Activated gamma-delta T cell treated with Interleukin-2 at 50 U/mL for 16 hours (primary cell): ENCODE measurements around the gene FNDC5.

Experiments
- DNase-seq: peaks from one replicate; pipeline ENCODE4 v3.0.0-alpha.2; 2020

The FNDC5 gene

DNA sequence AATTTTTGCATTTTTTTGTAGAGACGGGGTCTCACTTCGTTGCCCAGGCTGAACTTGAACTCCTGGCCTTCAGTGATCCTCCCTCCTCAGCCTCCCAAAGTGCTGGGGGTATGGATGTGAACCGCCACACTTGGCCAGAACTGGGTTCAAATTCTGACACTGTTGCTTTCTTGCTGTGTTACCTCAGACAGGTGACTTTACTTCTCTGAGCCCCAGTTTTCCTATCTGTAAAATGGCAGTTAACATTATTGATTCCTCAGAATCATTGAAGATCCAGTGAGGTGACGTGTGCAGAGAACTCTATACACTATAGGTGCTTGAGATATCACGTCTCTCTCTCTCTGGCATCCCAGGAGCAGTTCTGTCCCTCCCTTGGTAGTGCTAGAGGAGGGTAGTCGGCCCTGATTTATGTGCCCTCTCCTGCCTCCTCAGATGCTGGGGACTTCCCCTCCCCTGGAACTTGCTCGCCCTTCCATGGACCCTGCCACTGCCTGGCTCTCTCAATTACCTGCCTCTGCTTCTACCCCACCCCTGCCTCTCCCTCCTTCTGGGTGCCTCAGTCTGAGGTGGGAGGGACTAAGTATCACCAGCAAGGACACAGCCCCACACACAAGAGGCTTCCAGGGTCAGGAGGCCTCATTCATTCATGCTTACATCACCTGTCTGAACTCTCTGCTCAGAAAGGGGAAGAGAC, 12.8 kb upstream of the FNDC5 start:
- DNase-seq, result no peak

DNA sequence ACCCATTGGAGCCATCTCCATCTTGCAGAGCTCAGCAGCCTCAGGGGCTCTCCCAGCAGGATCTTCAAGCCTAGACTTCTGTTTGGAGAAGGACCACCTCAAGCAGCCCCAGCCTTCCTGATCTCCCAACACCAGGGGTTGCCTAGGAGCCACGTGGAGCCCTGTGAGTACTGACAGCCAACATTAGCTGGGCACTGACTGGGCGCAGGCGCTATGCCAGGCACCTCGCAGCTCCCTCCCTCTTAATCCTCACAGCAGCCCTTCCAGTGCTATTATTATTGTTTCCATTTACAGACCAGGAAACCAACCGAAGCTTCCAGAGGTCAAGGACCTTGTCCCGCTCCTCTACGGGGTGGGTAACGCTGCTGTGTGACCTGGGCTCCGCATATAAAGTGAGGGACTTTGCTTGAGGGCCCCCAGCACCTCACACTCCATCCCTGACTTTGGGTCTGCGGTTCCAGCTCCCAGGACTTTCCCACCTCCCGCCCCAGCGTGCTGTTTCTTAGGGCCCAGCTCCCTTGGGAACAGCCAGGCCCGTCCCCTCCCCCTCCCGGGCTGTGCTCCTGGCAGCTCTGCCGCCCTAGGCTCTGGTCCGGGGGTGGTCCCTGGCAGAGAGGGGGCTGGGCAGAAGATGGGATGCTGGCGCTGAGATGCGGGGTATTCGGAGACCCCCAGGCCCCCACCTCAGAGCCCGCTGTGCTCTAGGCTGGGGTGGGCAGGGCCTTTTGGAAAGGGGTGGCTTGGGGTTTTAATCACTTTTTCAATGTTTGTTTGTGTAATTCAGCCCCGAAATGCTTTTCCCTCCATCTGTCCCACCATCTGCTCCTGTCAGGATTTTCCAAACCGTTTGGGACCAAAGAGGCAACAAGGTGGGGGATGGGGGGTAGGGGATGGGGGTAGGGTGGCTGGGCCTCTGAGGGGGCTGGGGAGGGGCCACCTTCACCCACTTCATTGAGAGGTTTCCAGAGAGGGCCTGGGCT, 11.4 kb upstream of the FNDC5 start:
- DNase-seq, result no peak

DNA sequence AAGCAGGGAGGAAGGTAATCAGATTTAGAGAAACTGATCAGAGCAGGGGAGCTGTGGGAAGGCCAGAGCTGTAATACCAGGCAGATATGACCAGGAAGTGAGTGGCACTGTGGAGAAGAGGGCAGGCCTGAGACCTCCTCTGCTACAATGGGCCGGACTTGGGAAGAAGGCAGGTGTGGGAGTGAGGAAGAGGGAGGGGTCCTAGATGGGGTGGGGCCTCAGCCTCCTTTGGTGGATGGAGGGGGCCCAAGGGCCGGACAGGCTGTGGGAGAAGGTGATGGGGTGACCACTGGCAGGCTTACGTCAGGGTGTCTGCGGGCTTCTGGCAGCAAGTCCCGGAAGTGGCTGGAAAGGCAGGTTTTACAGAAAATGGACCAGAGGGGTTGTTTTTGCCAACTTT, 10.6 kb upstream of the FNDC5 start:
- no peak for DNase-seq

- DNase-seq, result no peak
These were observed 7.9 kb upstream of the FNDC5 start for GRCh38 chr1:32878637-32879041.

DNA sequence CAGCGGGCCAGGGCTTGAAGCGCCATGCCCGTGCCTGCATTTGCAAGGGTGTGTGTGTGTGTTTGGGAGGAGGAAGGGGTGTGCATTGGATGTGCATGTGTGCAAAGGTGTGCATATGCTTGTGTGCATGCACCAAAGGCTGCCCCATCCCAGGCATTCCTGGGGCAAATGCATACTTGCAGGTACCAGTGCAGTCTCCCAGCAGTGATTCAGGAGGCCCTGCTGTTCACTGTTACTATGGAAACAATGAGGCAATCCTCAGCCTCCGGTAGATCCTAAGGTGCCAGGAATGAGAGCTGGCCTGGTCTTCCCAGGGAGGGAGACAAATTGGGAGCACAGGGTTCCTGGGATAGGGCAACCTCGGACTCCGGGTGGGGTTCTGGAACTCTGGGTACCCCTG, 7.5 kb upstream of the FNDC5 start:
- no peak for DNase-seq

DNA sequence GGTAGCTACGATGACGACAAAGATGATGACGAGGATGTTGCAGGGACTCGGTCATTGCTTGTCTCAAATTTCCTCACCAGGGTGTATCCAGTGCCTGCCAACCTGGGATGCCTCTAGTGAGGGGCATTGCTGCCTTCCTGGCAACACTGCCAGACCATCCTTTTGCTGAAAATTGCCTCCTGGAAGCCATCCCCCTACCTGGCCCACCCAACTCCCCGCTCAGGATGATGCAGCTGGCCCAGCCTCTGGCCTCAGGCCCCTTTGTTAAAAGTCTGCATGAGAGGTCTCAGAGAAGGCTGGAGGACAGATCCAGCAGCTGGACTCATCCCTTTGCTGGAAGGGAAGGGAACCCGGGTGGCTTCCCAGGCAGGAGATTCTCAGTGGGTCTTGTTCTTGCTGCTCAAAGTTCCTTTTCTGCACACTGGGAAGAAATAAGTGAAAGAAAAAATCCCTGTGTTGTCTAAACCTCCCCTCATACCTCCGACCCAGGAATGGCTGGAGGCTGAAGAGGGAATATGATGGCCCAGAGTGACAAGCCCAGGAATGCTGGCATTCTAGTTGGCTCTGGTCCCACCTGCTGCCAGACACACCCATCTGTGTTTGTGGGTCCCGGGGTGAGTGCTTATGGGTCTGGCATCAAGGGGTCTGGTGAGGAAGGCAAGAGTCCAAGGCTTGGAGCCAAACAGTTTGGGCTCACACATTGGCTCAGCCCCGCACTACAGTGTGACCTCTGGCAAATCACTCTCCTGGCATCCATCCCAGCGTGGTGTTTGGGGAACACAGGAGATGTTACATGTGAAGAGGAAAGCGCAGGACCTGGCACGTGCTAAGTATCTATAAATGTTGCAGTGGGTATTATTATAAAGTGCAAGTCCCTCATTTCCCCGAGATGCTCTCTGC, 6.7 kb upstream of the FNDC5 start:
- no peak for DNase-seq

DNA sequence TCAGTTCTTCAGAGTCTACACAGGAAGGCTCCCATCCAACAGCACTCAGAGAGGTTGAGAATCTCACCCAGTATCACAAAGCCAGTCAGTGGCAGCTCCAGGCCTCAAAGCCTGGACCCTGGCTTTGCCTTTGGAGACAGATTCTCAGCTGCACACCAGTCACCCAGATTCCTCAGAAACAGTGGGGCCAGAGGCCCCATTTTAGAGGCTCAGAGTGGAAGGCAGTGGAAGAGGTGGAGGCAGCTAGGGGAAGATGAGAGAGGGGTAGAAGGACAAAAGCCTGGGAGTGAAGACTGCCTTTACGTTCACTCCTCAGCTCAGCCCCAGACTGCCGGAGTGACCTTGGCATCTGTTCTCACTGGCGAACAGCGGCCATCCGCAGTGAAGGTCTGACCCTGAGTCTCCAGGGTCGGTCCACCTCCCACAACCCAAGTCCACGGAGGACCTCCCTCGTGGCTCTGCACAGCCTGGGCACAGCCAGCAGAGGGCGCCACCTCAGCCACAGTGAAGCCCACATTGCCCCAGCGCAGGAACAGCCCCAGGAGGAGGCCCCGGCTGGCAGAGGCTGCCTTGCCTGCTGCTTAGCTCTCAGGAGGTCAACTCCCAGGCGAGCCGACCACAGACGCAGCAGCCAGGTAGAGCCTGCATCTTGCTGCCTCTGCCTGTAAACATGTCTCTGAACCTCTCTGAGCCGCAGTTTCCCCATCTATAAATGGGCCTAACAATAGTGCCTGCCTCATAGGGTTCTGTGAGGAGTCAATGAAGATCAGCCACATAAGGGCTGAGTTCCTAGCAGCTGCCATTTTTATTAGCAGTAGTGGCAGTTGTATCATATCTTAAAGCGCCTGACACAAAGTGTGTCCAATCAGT, 5.9 kb upstream of the FNDC5 start:
- DNase-seq, result peak; percentile 59

DNA sequence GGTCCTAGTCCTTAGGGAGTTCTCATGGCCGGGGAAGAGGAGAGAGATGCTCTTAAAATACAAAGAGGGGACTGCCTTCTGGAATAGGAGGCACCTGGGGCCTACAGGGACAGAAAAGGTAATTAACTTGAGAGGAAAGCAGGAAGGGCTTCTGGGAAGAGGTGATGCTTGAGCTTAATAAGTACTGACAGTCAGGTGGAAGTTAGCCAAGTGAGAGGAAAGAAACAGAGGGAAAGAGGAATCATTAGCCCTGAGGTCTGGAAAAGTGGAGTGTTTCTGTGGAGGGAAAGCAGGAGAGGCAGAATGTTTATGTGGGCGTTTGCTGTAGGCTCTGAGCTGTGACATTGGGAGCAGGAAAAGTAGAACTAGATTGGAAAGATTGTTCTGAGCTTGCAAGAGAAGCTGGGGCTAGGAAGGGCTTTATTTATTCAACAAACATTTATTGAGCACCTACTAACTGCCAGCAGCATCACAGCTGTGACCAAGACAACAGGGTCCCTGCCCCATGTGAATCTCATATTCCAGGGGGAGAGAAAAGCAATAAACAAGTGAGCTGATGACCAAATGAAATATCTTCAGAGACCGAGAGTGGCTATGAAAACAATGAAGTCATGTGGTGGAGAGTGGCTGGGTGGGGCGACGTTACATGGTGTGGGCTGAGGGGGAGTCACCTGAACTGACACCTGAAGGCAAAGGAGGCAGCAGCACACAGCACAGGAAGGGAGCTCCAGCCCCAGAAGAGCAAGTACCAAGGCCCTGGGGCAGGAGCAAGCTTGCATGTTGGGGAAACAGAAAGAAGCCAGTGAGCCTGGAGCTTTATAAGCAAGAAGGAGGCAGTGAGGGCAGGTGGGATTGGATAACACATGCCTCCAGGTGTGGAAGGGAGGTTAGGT, 4.4 kb upstream of the FNDC5 start:
- DNase-seq, result no peak

GRCh38 chr1:32873484-32873883, 2.8 kb upstream of the FNDC5 start:
- no peak for DNase-seq

DNA sequence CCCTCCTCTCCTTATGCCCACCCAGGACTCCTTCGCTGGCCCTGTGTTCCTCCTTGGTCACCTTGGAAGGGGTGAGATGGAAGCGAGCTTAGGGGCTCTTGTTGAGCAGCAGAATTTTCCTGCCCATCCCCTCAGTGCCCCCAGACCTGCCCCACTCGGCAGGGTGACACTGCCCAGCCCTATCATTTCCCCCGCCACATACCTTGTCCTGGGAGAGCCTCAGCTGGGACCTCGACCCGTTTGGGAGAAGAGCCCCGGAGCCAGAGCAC, 1.4 kb upstream of the FNDC5 start:
- no peak for DNase-seq

DNA sequence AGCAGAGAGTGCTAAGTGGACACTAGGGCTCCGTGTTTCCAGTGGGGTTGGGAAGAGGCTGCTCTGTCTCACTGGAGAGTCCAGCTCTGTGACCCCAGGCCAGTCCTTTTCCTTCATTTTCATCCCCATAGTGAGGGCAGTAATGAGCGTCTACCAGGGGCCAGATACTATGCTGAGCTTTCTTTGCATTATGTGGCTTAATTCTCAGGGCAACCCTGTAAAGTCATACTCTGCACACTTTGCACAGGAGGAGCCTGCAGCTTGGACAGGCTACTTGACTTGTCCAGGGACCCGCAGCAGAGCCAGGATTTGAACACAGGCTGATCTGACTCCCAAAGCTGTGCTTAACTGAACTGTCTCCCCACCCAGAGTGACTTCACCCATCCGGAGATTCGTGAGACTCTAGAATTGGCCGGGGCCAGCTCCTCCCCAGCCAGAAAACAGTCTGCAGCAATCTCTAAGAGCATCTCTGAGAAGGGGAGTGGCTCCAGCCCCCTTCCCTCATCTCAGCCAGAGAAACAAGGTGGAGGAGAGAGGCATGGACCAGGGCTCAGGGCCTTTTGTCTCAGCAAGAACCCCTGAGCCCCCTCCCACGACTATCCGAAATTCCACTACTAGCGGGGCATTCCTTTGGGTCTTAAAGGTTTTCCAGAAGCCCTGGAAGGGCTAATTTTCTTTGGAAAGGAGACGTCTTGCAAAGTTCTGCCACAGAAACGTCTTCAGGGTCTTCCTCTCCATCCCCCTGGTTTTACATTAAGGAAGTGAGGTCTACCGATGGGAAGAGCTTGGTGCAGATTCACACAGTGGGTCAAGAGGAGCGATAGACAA, 866 bp upstream of the FNDC5 start:
- DNase-seq, result no peak

DNA sequence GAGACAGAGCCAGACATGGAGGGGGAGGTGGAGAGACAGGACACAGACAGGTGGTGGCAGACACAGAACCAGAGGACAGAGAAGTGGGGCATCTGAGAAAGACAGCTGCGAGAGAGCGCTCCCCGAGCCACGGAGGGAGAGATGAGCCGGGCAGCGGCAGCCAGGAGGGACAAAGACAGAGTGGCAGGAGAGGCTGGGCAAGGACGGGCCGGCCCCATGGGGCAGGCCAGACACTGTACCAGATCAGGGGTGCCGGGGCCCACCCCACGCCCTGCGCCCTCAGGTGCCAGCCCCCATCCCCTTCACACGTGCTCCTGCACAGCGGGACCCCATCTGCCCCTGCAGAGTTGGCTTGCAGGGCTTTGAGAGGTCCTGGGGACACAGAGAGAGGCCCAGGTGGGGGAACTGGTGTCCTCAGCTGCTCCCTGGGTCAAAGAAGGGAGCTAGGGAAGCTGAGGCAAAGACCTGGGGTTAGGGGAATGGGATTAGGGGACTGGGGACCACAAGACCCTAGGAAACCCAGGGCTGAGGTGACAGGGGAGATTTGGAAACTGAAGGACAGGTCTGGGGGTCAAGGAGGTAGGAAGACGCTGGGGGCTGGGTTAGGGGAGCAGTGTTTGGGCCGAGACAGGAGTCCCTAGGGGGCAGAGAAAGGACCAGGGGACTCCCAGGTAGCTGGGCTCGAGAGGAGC, 643 bp downstream of the FNDC5 start:
- DNase-seq, result no peak

- no peak for DNase-seq
These were observed 1.8 kb downstream of the FNDC5 start for GRCh38 chr1:32868806-32869455.

DNA sequence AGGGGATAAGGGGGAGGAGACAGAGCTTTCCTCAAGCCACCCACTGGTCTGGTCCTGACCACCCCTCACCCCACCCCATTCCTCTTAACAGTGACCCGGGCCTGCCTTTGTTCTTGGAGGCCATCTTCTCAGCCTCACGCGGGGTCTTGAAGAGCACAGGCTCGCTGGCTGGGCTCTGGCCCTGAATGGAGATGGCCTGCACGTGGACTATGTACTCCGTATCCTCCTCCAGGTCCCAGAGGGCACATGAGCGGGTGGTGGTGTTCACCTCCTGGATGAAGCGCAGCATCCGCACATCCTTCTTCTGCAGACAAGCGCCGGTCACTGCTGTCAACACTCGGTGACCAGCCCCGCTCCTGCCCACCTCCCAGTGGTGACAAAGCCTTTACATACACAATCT, 2.6 kb downstream of the FNDC5 start:
- no peak for DNase-seq

DNA sequence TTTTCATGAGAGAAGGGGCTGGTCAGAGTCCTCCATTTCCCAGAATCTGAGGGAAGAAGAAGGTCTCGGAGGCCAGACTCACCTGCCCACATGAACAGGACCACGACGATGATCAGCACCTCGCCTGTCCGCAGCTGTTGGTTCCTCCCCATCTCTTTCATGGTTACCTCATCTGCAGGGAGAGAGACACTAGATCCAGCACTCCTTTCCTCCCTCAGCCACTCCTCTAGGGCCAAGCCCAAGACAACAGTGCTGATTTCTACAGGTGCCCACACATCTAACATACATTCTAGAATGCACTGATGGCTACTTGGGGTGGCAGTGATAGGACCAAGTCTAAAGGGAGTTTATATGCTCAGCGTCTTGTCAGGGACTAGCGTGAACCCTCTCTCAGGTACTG, 3.0 kb downstream of the FNDC5 start:
- DNase-seq, result no peak

DNA sequence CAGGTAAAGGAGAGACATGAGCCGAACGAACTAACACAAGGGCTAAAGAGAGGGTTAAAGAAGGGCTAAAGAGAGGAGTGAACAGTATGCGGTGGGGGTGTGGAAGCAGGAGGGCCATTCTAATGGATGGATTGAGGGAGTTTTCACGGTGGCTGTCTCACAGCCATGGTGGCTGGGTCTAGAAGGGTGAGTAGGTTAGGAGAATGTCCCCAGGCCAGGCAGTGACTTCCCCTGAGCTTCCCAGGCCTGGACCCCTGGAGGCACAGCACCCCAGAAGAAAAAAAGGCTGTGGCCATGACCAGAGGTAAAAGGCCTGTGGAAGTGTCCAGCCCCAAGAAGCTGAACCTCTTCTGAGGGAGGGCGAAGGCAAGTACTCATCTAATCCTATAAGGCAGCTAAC, 3.6 kb downstream of the FNDC5 start:
- no peak for DNase-seq

- DNase-seq, result no peak
These were observed 4.9 kb downstream of the FNDC5 start for GRCh38 chr1:32865639-32866405.

DNA sequence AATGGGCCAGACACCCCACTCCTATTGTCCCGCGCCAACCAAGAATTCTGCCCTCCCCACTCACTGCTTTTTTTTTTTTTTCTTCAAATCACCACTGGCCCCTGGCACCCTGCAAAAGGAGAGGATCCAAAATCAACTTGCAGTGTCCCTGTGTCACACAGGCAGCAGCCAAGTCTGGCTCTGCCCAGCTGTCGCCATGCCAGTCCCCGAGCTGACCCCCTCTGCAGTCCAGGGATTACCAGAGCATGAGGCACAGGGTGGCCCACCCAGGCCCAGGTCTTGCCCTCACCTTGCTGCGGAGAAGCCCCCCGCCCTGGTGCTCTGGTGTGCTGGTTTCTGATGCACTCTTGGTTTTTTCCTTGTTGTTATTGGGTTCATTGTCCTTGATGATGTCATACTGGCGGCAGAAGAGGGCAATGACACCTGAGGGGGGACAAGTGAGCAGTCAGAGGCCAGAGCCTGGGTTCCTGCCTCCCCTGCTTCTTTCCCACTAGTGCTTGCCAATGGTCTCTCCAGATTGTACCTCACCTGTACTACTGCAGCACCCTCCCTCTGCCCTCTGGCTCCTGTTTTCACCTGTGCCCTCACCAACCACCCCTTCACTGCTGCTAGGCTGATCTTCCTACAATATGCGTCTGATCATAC, 6.2 kb downstream of the FNDC5 start:
- no peak for DNase-seq
